GM12878 (cell line): Measurements from ENCODE around the gene MAP4K2. TPM values are rescaled to one million over a fixed set of nuclear protein-coding genes. Genes with fewer than 3 reads are reported as not detected.
A peak's percentile ranks its signal among the peaks of the same experiment; 100 is the strongest.

ENCODE experiments used
- CREB1 ChIP-seq: IDR thresholded peaks from 2 replicates; pipeline ENCODE4 v1.6.1; 2012; ENCODE audit warnings: low read depth, mild to moderate bottlenecking, inconsistent platforms
- CREM ChIP-seq: IDR thresholded peaks from 2 replicates; pipeline ENCODE4 v1.6.1; 2014; ENCODE audit warnings: antibody characterized with exemption, low read depth
- CUX1 ChIP-seq: IDR thresholded peaks from 2 replicates; pipeline ENCODE4 v1.6.1; 2012; ENCODE audit warnings: improper control_type of control experiment, low read depth, low read length; ENCODE audit not compliant: insufficient replicate concordance
- FOXK2 ChIP-seq: fragments of 450-650 bp; IDR thresholded peaks from 2 replicates; pipeline ENCODE4 v1.6.1; 2017; ENCODE audit warnings: mild to moderate bottlenecking, moderate library complexity
- FOXM1 ChIP-seq: IDR thresholded peaks from 2 replicates; pipeline ENCODE4 v1.6.1; 2012; ENCODE audit warnings: low read depth, mild to moderate bottlenecking, inconsistent platforms, low read length, moderate library complexity
- GABPA ChIP-seq: IDR thresholded peaks from 2 replicates; pipeline ENCODE4 v1.6.1; 2014; ENCODE audit warnings: antibody characterized with exemption, low read depth, mild to moderate bottlenecking, inconsistent platforms
- HCFC1 ChIP-seq: fragments of 150-350 bp; IDR thresholded peaks from 2 replicates; pipeline ENCODE4 v1.6.1; 2014; ENCODE audit warnings: low read length
- IRF5 ChIP-seq: fragments of 450-650 bp; IDR thresholded peaks from 2 replicates; pipeline ENCODE4 v1.6.1; 2017; ENCODE audit warnings: borderline replicate concordance
- MLLT1 ChIP-seq: fragments of 450-650 bp; IDR thresholded peaks from 2 replicates; pipeline ENCODE4 v1.6.1; 2016; ENCODE audit warnings: mild to moderate bottlenecking
- MYB ChIP-seq: fragments of 150-350 bp; IDR thresholded peaks from 2 replicates; pipeline ENCODE4 v1.6.1; 2014; ENCODE audit warnings: mild to moderate bottlenecking, low read depth, low read length, borderline replicate concordance
- MYC ChIP-seq: IDR thresholded peaks from 2 replicates; pipeline ENCODE4 v1.6.1; 2011; ENCODE audit warnings: mild to moderate bottlenecking, low read length, moderate library complexity, inconsistent platforms; ENCODE audit not compliant: insufficient read depth, insufficient replicate concordance, insufficient read length, severe bottlenecking
- NR2F1 ChIP-seq: fragments of 450-650 bp; conservative IDR thresholded peaks from 2 replicates; pipeline ENCODE4 v1.6.1; 2017; ENCODE audit warnings: mild to moderate bottlenecking
- PML ChIP-seq: IDR thresholded peaks from 2 replicates; pipeline ENCODE4 v1.6.1; 2012; ENCODE audit warnings: low read length, inconsistent platforms
- POLR2AphosphoS5 ChIP-seq: IDR thresholded peaks from 2 replicates; pipeline ENCODE4 v1.6.1; 2011; ENCODE audit warnings: mild to moderate bottlenecking, low read length, inconsistent platforms
- POU2F2 ChIP-seq: IDR thresholded peaks from 3 replicates; pipeline ENCODE4 v1.6.1; 2011; ENCODE audit warnings: low read depth, mild to moderate bottlenecking, low read length, borderline replicate concordance
- RAD21 ChIP-seq: IDR thresholded peaks from 2 replicates; pipeline ENCODE4 v1.6.1; 2011; ENCODE audit warnings: mild to moderate bottlenecking, low read depth, low read length, moderate library complexity; ENCODE audit not compliant: insufficient read depth
- RUNX3 ChIP-seq: IDR thresholded peaks from 2 replicates; pipeline ENCODE4 v1.6.1; 2012; ENCODE audit warnings: low read length, inconsistent platforms
- STAT3 ChIP-seq: IDR thresholded peaks from 2 replicates; pipeline ENCODE4 v1.6.1; 2011; ENCODE audit warnings: low read depth, low read length, improper control_type of control experiment
- TCF3 ChIP-seq: IDR thresholded peaks from 2 replicates; pipeline ENCODE4 v1.6.1; 2012; ENCODE audit warnings: low read depth, mild to moderate bottlenecking, low read length, borderline replicate concordance; ENCODE audit not compliant: insufficient read depth
- ZNF24 ChIP-seq: fragments of 450-650 bp; IDR thresholded peaks from 2 replicates; pipeline ENCODE4 v1.6.1; 2017; ENCODE audit warnings: antibody characterized with exemption, mild to moderate bottlenecking
- ZNF687 ChIP-seq: fragments of 450-650 bp; IDR thresholded peaks from 2 replicates; pipeline ENCODE4 v1.6.1; 2017; ENCODE audit warnings: mild to moderate bottlenecking, moderate library complexity
- polyA plus RNA-seq, 11 experiments: library from polyadenylated mRNA; depleted of rRNA in 4 of 11; unstranded in 6 of 11; stranded (reverse) in 5 of 11; fragments of >200 nt; fragmentation: Nextera tagmentation in 4 of 11; fragmentation: Illumina TruSeq in 1 of 11; extraction: Ambion mirVana in 4 of 11; extraction: Trizol in 1 of 11; gene quantifications; 1 replicate in 1 of 11; 2 replicates in 10 of 11; pipeline versions ENCODE4 v1.2.1 to v1.2.3, GENCODE V29; 2011 to 2016; ENCODE audit warnings: inconsistent platforms in 2 of 11, missing spikeins in 2 of 11, low read depth in 1 of 11
- total RNA-seq, 4 experiments: library from RNA; depleted of rRNA in 3 of 4; stranded (reverse); fragments of >200 nt in 3 of 4; fragmentation: Illumina TruSeq in 1 of 4; extraction: Trizol in 1 of 4; gene quantifications; 2 replicates each; pipeline versions ENCODE4 v1.2.1 to v1.2.3, GENCODE V29; 2013 to 2021

Gene MAP4K2
- total and polyA plus RNA-seq, 10 of the 15 experiments (the other 5 are each of a cell fraction or from before 2014, with no cell fraction given), result 0.98 to 78.1 (median 48.9) TPM

- TF ChIP-seq CUX1 (no peak), ZNF24 (no peak), STAT3 (no peak), HCFC1 (no peak), PML (peak; percentile 68; the same call in 1 of the 2 replicates), MLLT1 (no peak), RUNX3 (no peak), POLR2AphosphoS5 (no peak; the same call in 1 of the 2 replicates), ZNF687 (peak; percentile 58; the same call in 1 of the 2 replicates), FOXK2 (no peak), MYC (no peak), IRF5 (no peak), GABPA (no peak), POU2F2 (no peak), CREM (no peak), FOXM1 (no peak), MYB (no peak), NR2F1 (peak; percentile 59; the same call in 1 of the 2 replicates), TCF3 (no peak), RAD21 (no peak), CREB1 (no peak)
Observed at GRCh38 chr11:64778223-64778472, 24.9 kb downstream of the MAP4K2 start (continued).
